Cardiac muscle cell (in vitro differentiated cells and primary cell): ENCODE measurements around the gene ABCA7. TPM values are rescaled to one million over a fixed set of nuclear protein-coding genes. Genes with fewer than 3 reads are reported as not detected.

ENCODE experiments used
- DNase-seq, 2 donors: peaks; one replicate each; pipeline versions ENCODE4 v3.0.0 to v3.0.0-alpha.2; 2010 to 2017; ENCODE audit warnings: low read depth in 1 of 2, low spot score in 1 of 2
- H3K27ac ChIP-seq: fragments of 200-600 bp; sonication (generic); 2 replicates; pipeline ENCODE4 v1.5.1; 2016
- H3K27me3 ChIP-seq: fragments of 200-600 bp; sonication (generic); 2 replicates; pipeline ENCODE4 v1.6.0; 2016; ENCODE audit warnings: control low read depth
- H3K36me3 ChIP-seq: fragments of 200-600 bp; sonication (generic); 2 replicates; pipeline ENCODE4 v1.5.1; 2016; ENCODE audit warnings: control low read depth
- H3K4me1 ChIP-seq: fragments of 200-600 bp; sonication (generic); 2 replicates; pipeline ENCODE4 v1.8.1; 2017; ENCODE audit warnings: low read depth, mild to moderate bottlenecking, mixed run types
- H3K4me3 ChIP-seq: fragments of 200-600 bp; sonication (generic); 2 replicates; pipeline ENCODE4 v1.5.1; 2016; ENCODE audit warnings: mild to moderate bottlenecking
- H3K9me3 ChIP-seq: fragments of 200-600 bp; sonication (generic); 2 replicates; pipeline ENCODE4 v1.5.1; 2017; ENCODE audit warnings: low read depth, mild to moderate bottlenecking, control low read depth
- CTCF ChIP-seq: IDR thresholded peaks from 2 replicates; pipeline ENCODE4 v1.5.1; 2012; ENCODE audit warnings: low read depth, mild to moderate bottlenecking, low read length
- polyA plus RNA-seq: library from polyadenylated mRNA; unstranded; fragments of >200 nt; fragmentation: Nextera tagmentation; extraction: Ambion mirVana; gene quantifications from 2 replicates; pipeline ENCODE4 v1.2.1, GENCODE V29; 2016
- total RNA-seq: library from RNA; depleted of rRNA; stranded (reverse); fragments of >200 nt; gene quantifications from 2 replicates; pipeline ENCODE4 v1.2.3, GENCODE V29; 2016

The ABCA7 gene
- total and polyA plus RNA-seq, 2 experiments from 2014 or later: 44.0 to 60.4 TPM

DNA sequence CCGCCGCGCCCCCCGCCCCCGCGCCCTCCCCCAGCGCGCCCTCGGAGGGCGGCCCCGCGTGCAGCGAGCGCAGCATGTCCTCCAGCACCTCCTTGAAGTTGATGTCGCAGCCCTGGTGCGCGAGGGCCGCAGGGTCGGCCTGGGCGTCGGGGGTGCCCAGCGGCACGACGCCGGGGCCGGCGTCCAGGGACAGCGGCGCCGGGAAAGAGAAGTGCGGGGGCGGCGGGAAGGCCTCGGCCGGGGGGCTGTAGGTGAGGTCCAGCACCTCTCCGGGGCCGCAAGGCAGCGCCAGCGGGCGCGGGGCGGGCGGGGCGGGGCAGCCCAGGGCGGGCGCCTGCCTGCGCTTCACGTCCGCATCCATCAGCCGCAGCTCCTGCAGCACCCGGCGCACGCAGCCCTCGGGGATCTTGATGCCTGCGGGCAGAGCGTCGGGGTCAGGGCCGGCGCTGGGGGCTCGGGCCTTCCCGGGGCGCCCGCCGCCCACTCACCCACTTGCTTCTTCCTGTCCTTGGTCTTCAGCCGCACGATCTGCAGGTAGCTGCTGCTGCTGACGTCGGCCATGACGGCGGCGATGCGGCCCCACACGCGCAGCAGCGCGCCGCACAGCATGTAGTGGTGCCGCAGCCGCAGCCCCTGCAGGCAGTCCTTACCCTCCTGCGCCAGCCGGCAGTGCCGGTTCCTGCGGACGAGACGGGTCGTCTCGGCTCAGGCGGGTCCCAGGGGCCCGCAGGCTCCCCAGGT is 68.6 kb downstream of the ABCA7 start:
- H3K36me3 ChIP-seq: peaks cover 10% of the 10 kb centered on the region
- H3K27ac ChIP-seq: no peak overlapping the region
- H3K4me1 ChIP-seq: peaks cover 18% of the 10 kb centered on the region
- H3K4me3 ChIP-seq: no peak overlapping the region
- no peak for TF ChIP-seq CTCF
- no peak for DNase-seq
- H3K9me3 ChIP-seq: no peaks in the 10 kb centered on the region
- no peaks in the 10 kb centered on the region for H3K27me3 ChIP-seq

GRCh38 chr19:1109032-1109551 is 69.2 kb downstream of the ABCA7 start:
- H3K36me3 ChIP-seq: peaks cover 10% of the 10 kb centered on the region
- H3K27ac ChIP-seq: no peak overlapping the region
- H3K4me1 ChIP-seq: peaks cover 21% of the 10 kb centered on the region
- H3K4me3 ChIP-seq: no peak overlapping the region
- H3K9me3 ChIP-seq: no peaks in the 10 kb centered on the region
- TF ChIP-seq CTCF: no peak
- H3K27me3 ChIP-seq: no peaks in the 10 kb centered on the region
- DNase-seq: no peak

GRCh38 chr19:1109697-1110671 is 70.1 kb downstream of the ABCA7 start:
- Histone ChIP-seq H3K4me3 (no peak overlapping the region), H3K9me3 (no peaks in the 10 kb centered on the region), H3K36me3 (peaks cover 10% of the 10 kb centered on the region), H3K27me3 (no peaks in the 10 kb centered on the region), H3K4me1 (peaks cover 21% of the 10 kb centered on the region), H3K27ac (no peak overlapping the region)
- DNase-seq: no peak
- TF ChIP-seq CTCF: no peak

GRCh38 chr19:1110809-1111640 is 71.1 kb downstream of the ABCA7 start:
- Histone ChIP-seq H3K4me1 (peaks cover 17% of the 10 kb centered on the region), H3K27ac (peak overlapping the region; percentile 6), H3K4me3 (no peak overlapping the region), H3K9me3 (no peaks in the 10 kb centered on the region), H3K36me3 (peaks cover 8% of the 10 kb centered on the region), H3K27me3 (no peaks in the 10 kb centered on the region)
- TF ChIP-seq CTCF: no peak
- DNase-seq: peak in 1 of 2 donors; percentile 33
